ENCODE data around the gene GMNN.
"Not testable (repeated sequence)": the region's sequence is repeated elsewhere in the genome, so short reads cannot be mapped to it uniquely, and the experiment has no call there.

The GMNN gene

GRCh38 chr6:24752503-24752902 lies 22.2 kb upstream of the GMNN start:
- Mint-ChIP-seq H3K36me3 (ENCODE audit: low read depth) (no peaks in the 10 kb centered on the region), H3K27me3 (ENCODE audit: low read depth, poor library complexity) (peaks cover 9% of the 10 kb centered on the region), H3K27ac (peak overlapping the region; percentile 2), H3K9me3 (peaks cover 11% of the 10 kb centered on the region), H3K4me1 (no peaks in the 10 kb centered on the region), H3K4me3 (no peak overlapping the region)
- DNase-seq, result no peak
- no peak for TF ChIP-seq CTCF (IDR thresholded peaks at IDR 0.05)

GRCh38 chr6:24752917-24753492 lies 21.7 kb upstream of the GMNN start:
- H3K4me1 Mint-ChIP-seq, result no peaks in the 10 kb centered on the region
- peaks cover 11% of the 10 kb centered on the region for H3K9me3 Mint-ChIP-seq
- TF ChIP-seq CTCF (IDR thresholded peaks at IDR 0.05), result no peak

GRCh38 chr6:24753545-24753944 lies 21.2 kb upstream of the GMNN start:
- DNase-seq, result no peak
- Mint-ChIP-seq H3K27me3 (ENCODE audit: low read depth, poor library complexity) (peaks cover 9% of the 10 kb centered on the region), H3K9me3 (peaks cover 11% of the 10 kb centered on the region), H3K4me1 (no peaks in the 10 kb centered on the region), H3K4me3 (no peak overlapping the region), H3K36me3 (ENCODE audit: low read depth) (no peaks in the 10 kb centered on the region), H3K27ac (no peak overlapping the region)
- no peak for TF ChIP-seq CTCF (IDR thresholded peaks at IDR 0.05)

More at GRCh38 chr6:24752917-24753492, 21.7 kb upstream of the GMNN start:
- Mint-ChIP-seq H3K27me3 (ENCODE audit: low read depth, poor library complexity) (peaks cover 9% of the 10 kb centered on the region), H3K36me3 (ENCODE audit: low read depth) (no peaks in the 10 kb centered on the region), H3K27ac (no peak overlapping the region), H3K4me3 (no peak overlapping the region)
- DNase-seq, result no peak

- H3K4me3 Mint-ChIP-seq; H3K4me1 Mint-ChIP-seq; DNase-seq; H3K27ac Mint-ChIP-seq; H3K27me3 Mint-ChIP-seq (ENCODE audit: low read depth, poor library complexity); H3K36me3 Mint-ChIP-seq (ENCODE audit: low read depth): not testable (repeated sequence)
- peaks cover 11% of the 10 kb centered on the region for H3K9me3 Mint-ChIP-seq
Measured at GRCh38 chr6:24754378-24754777, 20.4 kb upstream of the GMNN start.

- no peak for DNase-seq
- no peaks in the 10 kb centered on the region for H3K4me1 Mint-ChIP-seq
- H3K36me3 Mint-ChIP-seq (ENCODE audit: low read depth), result no peaks in the 10 kb centered on the region
- H3K9me3 Mint-ChIP-seq, result peaks cover 11% of the 10 kb centered on the region
- no peak for TF ChIP-seq CTCF (IDR thresholded peaks at IDR 0.05)
- no peak overlapping the region for H3K27ac Mint-ChIP-seq
- H3K4me3 Mint-ChIP-seq, result no peak overlapping the region
- peaks cover 9% of the 10 kb centered on the region for H3K27me3 Mint-ChIP-seq (ENCODE audit: low read depth, poor library complexity)
Measured at GRCh38 chr6:24755279-24755678, 19.5 kb upstream of the GMNN start.

GRCh38 chr6:24757611-24758010 lies 17.1 kb upstream of the GMNN start:
- peaks cover 11% of the 10 kb centered on the region for H3K9me3 Mint-ChIP-seq
- H3K27me3 Mint-ChIP-seq (ENCODE audit: low read depth, poor library complexity), result peaks cover 7% of the 10 kb centered on the region
- no peak overlapping the region for H3K4me3 Mint-ChIP-seq
- H3K4me1 Mint-ChIP-seq, result no peaks in the 10 kb centered on the region
- no peak for DNase-seq
- no peaks in the 10 kb centered on the region for H3K36me3 Mint-ChIP-seq (ENCODE audit: low read depth)
- no peak overlapping the region for H3K27ac Mint-ChIP-seq
- no peak for TF ChIP-seq CTCF (IDR thresholded peaks at IDR 0.05)
